HL-60/S4 treated with phorbol 12-myristate 13-acetate at 8.2 ng/mL for 4 days and 3 days (cell line): ENCODE data around the gene SLC22A6.

Experiments used
- in situ Hi-C: fragments of 300-500 bp; cut with MboI; formaldehyde crosslinking; loops from 2 replicates; pipeline ENCODE4 v1.15.0; 2022; ENCODE audit warnings: low sequenced_read_pairs

Gene SLC22A6

GRCh38 chr11:62933750-62934495 is 50.8 kb downstream of the SLC22A6 start:
- in situ Hi-C loops, result no loop called here

GRCh38 chr11:62933285-62933684 is 51.5 kb downstream of the SLC22A6 start:
- in situ Hi-C loops, result no loop called here

GRCh38 chr11:62931499-62932278 is 53.1 kb downstream of the SLC22A6 start:
- in situ Hi-C loops, result no loop called here

GRCh38 chr11:62930666-62931065 is 54.1 kb downstream of the SLC22A6 start:
- in situ Hi-C loops, result no loop called here

GRCh38 chr11:62930157-62930556 is 54.6 kb downstream of the SLC22A6 start:
- in situ Hi-C loops, result no loop called here

- in situ Hi-C loops, result no loop called here
Observed at GRCh38 chr11:62928011-62928410, 56.8 kb downstream of the SLC22A6 start.

GRCh38 chr11:62926680-62927455 is 57.9 kb downstream of the SLC22A6 start:
- in situ Hi-C loops, result no loop called here
